ENCODE measurements around the gene MAB21L3. TPM values are rescaled to one million over a fixed set of nuclear protein-coding genes. Genes with fewer than 3 reads are reported as not detected.

Gene MAB21L3
- total RNA-seq, 1 donor from 2014 or later = not detected

GRCh38 chr1:116153692-116154031 lies 42.5 kb downstream of the MAB21L3 start:
- Mint-ChIP-seq H3K36me3 (ENCODE audit: low read depth) (no peaks in the 10 kb centered on the region), H3K27me3 (ENCODE audit: low read depth) (no peaks in the 10 kb centered on the region), H3K4me3 (no peak overlapping the region), H3K27ac (ENCODE audit: unreplicated experiment) (no peak overlapping the region), H3K9me3 (no peaks in the 10 kb centered on the region), H3K4me1 (peaks cover 20% of the 10 kb centered on the region)
- TF ChIP-seq, protein P1, sequence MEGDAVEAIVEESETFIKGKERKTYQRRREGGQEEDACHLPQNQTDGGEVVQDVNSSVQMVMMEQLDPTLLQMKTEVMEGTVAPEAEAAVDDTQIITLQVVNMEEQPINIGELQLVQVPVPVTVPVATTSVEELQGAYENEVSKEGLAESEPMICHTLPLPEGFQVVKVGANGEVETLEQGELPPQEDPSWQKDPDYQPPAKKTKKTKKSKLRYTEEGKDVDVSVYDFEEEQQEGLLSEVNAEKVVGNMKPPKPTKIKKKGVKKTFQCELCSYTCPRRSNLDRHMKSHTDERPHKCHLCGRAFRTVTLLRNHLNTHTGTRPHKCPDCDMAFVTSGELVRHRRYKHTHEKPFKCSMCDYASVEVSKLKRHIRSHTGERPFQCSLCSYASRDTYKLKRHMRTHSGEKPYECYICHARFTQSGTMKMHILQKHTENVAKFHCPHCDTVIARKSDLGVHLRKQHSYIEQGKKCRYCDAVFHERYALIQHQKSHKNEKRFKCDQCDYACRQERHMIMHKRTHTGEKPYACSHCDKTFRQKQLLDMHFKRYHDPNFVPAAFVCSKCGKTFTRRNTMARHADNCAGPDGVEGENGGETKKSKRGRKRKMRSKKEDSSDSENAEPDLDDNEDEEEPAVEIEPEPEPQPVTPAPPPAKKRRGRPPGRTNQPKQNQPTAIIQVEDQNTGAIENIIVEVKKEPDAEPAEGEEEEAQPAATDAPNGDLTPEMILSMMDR (conservative IDR thresholded peaks at IDR 0.05) = no peak
- DNase-seq (ENCODE audit: low read depth, low spot score) = no peak

- Mint-ChIP-seq H3K9me3 (no peaks in the 10 kb centered on the region), H3K27ac (ENCODE audit: unreplicated experiment) (no peak overlapping the region), H3K36me3 (ENCODE audit: low read depth) (no peaks in the 10 kb centered on the region), H3K4me1 (peaks cover 14% of the 10 kb centered on the region), H3K4me3 (no peak overlapping the region), H3K27me3 (ENCODE audit: low read depth) (no peaks in the 10 kb centered on the region)
- no peak for DNase-seq (ENCODE audit: low read depth, low spot score)
- TF ChIP-seq, protein P1 (conservative IDR thresholded peaks at IDR 0.05) = no peak
Observed at GRCh38 chr1:116154536-116154935, 43.3 kb downstream of the MAB21L3 start.

GRCh38 chr1:116157096-116157495 lies 45.9 kb downstream of the MAB21L3 start:
- TF ChIP-seq, protein P1 (conservative IDR thresholded peaks at IDR 0.05) = no peak
- Mint-ChIP-seq H3K27me3 (ENCODE audit: low read depth) (no peaks in the 10 kb centered on the region), H3K4me1 (no peaks in the 10 kb centered on the region), H3K36me3 (ENCODE audit: low read depth) (no peaks in the 10 kb centered on the region), H3K27ac (ENCODE audit: unreplicated experiment) (no peak overlapping the region), H3K4me3 (no peak overlapping the region), H3K9me3 (no peaks in the 10 kb centered on the region)
- DNase-seq (ENCODE audit: low read depth, low spot score) = no peak

DNA sequence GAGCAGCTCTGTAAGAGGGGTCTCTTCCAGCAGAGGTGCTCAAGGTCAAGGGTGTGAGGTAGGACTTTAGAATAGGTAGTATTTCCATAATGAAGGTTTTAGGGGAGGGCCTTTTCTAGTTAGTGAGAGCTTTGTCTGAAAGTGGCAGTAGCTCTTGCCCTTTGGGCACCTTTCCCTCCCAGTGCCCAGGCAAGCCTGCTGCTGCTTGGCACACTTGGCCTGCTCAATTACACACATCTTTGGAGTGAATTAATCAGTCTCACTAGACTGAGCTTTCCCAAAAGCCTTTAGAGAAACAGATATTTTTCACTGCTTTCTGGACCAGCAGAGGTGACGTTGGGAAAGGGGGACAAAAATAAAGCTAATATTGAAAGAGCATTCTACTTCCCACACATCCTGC lies 48.0 kb downstream of the MAB21L3 start:
- Mint-ChIP-seq H3K36me3 (ENCODE audit: low read depth) (no peaks in the 10 kb centered on the region), H3K4me3 (no peak overlapping the region), H3K27me3 (ENCODE audit: low read depth) (no peaks in the 10 kb centered on the region), H3K27ac (ENCODE audit: unreplicated experiment) (no peak overlapping the region), H3K4me1 (no peaks in the 10 kb centered on the region), H3K9me3 (no peaks in the 10 kb centered on the region)
- TF ChIP-seq, protein P1 (conservative IDR thresholded peaks at IDR 0.05) = no peak
- no peak for DNase-seq (ENCODE audit: low read depth, low spot score)

- Mint-ChIP-seq H3K36me3 (ENCODE audit: low read depth) (no peaks in the 10 kb centered on the region), H3K4me3 (no peak overlapping the region), H3K9me3 (no peaks in the 10 kb centered on the region), H3K27me3 (ENCODE audit: low read depth) (no peaks in the 10 kb centered on the region), H3K4me1 (no peaks in the 10 kb centered on the region), H3K27ac (ENCODE audit: unreplicated experiment) (no peak overlapping the region)
- no peak for DNase-seq (ENCODE audit: low read depth, low spot score)
- TF ChIP-seq, protein P1 (conservative IDR thresholded peaks at IDR 0.05) = no peak
Observed at GRCh38 chr1:116159611-116160010, 48.4 kb downstream of the MAB21L3 start.

DNA sequence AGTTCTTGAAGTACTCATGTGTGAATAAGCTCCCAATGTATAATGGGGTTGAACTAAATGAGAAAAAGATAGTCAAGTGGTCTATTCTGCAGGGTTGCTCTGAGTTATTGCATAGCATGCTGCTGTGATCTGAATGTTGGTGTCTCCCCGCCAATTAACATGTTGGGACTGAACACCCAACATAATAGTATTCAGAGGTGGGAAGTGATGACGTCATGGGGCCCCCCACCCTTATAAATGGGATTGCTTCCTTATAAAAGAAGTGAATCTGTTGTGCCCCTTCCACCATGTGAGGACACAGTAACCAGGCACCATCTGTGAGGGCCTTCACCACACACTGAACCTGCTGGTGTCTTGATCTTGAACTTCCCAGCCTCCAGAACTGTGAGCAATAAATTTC lies 50.2 kb downstream of the MAB21L3 start:
- no peak for DNase-seq (ENCODE audit: low read depth, low spot score)
- H3K4me1 Mint-ChIP-seq = no peaks in the 10 kb centered on the region
- no peaks in the 10 kb centered on the region for H3K9me3 Mint-ChIP-seq
- no peak overlapping the region for H3K4me3 Mint-ChIP-seq
- no peaks in the 10 kb centered on the region for H3K27me3 Mint-ChIP-seq (ENCODE audit: low read depth)
- H3K36me3 Mint-ChIP-seq (ENCODE audit: low read depth) = no peaks in the 10 kb centered on the region
- peak overlapping the region; percentile 35 for H3K27ac Mint-ChIP-seq (ENCODE audit: unreplicated experiment)
- TF ChIP-seq, protein P1 (conservative IDR thresholded peaks at IDR 0.05) = no peak
